RKO (cell line): Measurements from ENCODE around the gene MAP2K2.
"Not testable (repeated sequence)": the region's sequence is repeated elsewhere in the genome, so short reads cannot be mapped to it uniquely, and the experiment has no call there.

Experiments
- DNase-seq: peaks from one replicate; pipeline ENCODE4 v3.0.0-alpha.2; 2016; ENCODE audit warnings: low spot score

The MAP2K2 gene

DNA sequence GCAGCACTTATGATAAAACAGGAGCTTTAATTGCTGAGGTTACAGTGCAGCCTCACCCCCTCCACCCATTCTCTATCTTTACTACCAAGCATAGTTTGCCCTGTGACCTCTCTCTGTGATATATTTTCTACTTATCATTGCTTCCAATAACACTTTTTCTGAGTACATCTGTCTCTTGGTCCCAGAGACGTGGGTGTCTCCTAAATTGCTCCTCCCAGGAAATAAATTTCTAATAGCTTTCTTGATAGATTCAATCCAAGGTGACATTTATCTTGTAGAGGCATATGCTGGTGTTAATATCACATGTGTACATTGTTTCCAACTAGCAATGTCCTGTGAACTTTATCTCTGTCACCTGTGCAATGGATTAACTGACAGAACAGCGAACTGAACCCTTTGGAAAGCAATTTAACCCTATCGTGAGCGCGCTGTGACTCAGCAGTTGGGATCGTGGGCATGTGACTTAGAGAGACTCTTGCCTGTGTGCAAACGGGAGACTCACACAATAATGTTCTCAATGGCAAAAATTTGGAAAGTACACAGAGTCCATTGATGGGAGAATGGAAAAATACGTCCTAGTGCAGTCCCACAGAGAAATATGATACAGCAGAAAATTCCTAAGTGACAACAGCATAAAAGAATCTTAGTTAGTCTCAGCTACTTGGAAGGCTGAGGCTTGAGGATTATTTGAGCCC is 7.0 kb upstream of the MAP2K2 start:
- peak; percentile 53 for DNase-seq

GRCh38 chr19:4129050-4129449 is 5.1 kb upstream of the MAP2K2 start:
- DNase-seq = not testable (repeated sequence)

DNA sequence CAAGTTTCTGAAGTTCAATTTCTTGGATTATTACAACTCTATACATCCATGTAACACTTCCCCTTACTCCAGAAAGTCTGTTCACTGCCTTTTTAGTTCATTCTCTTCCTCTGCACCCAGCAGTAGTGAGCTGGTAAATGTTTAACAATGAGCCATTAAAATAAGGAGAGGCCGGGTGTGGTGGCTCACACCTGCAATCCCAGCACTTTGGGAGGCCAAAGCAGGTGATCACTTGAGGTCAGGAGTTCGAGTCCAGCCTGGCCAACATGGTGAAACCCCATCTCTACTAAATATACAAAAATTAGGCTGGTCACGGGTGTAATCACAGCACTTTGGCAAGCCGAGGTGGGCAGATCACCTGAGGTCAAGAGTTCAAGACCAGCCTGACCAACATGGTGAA is 3.4 kb upstream of the MAP2K2 start:
- not testable (repeated sequence) for DNase-seq

DNA sequence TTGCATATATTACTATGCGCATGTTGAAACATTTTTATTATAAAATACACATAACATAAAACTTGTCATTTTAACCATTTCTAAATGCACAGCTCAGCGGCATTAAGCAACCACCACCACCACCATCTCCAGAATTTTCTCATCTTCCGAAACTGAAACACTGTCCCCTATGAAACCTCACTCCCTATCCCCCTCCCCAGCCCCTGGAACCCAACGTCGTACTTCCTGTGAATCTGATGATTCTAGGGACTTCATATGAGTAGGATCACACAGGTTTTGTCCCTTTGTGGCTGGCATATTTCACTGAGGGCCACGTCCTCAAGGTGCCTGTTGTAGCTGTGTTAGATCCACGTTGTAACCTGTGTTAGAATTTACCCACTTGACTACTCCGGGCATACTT is 716 bp upstream of the MAP2K2 start:
- no peak for DNase-seq

DNA sequence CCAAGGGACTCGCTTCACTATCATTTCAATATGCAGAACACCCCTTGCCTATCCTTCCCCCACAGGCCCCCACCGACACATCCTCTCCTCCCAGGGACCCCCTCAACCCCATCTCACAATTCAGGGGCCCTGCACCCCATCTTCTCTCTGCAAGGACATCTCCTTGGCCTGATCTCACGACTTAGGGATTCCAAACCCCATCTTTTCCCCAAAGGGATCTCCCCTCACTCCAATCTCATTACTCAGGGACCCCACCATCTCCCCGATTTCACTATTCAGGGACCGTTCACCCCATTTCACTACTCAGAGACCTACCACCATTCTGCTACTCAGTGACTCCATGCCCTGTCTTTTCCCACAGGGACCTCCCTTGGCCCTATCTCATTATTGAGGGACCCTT is 1.4 kb downstream of the MAP2K2 start:
- no peak for DNase-seq

DNA sequence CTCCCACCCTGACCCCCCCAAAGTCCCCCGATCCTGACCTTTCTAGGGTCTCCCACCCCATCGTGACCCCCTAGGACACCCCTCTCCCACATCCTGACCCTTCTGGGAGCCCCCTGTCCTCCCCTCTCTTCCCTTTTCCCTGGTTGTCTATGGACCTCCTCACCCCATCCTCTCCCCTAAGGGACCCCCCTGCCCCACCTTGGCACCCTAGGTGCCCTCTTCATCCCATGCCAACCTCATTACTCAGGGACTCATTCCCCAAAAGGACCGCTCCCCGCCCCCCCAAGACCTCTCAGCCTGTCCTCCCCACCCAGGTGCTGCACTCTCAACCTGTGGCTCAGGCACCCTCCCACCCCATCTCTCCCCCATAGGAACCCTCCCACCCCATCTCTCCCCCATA is 2.1 kb downstream of the MAP2K2 start:
- no peak for DNase-seq

- no peak for DNase-seq
Observed at GRCh38 chr19:4121273-4121612, 2.7 kb downstream of the MAP2K2 start.

GRCh38 chr19:4120559-4121272 is 3.2 kb downstream of the MAP2K2 start:
- DNase-seq = no peak

DNA sequence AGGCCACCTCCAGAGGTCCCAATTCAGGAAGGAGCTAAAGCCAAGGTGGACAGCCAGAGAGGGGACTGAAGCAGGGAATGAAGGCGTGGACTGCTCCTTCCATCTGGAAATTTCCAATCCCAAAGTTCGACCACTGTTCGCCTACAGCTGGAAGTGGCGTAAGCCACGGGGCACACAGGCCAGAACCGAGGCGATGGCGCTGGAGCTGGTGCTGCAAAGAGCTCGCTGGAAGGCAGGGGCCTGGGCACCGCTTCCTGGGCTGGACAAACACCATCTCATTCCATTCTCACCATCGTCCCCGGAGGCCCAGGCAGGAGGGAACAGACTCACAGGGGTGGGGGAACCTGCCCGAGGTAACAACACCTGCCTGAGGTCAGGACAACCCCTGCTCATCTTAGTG is 4.2 kb downstream of the MAP2K2 start:
- DNase-seq = no peak

- no peak for DNase-seq
Observed at GRCh38 chr19:4115818-4116385, 8.0 kb downstream of the MAP2K2 start.

DNA sequence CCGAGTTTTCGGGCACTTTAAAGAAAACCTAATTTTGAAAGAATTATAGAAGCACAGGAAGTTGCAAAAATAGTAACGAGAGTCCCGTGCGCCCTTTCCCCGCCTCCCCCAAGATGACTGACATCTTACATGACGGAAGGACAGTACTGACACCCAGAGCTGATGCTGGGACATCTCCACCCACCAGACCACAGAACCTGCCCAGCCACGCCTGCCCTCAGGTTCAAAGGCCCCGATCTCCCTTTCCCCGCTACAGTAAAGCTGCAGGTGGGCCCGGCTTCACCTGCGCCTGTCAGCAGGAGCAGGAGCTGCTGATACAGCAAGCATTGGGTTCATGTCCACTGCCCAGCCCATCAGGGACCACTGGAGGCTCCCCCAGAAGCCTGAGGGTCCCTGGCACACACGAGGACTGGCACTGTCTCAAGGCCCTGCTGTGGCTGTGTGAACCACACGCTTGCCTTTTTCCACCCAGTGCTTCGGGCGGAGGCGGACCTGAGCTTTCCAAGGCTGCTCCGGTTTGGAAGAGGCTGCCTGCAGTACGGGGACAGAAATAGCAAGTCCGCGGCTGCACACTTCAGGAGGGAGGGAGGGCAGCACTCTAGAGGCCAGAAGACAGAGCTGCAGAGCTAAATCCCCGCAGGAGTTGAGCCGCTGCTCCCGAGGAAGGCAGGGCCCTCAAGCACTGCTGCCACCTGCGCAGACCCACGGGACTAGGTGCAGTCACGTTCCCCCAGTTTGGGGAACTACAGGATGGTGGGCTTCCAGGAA is 8.7 kb downstream of the MAP2K2 start:
- no peak for DNase-seq

GRCh38 chr19:4114181-4114580 is 9.7 kb downstream of the MAP2K2 start:
- no peak for DNase-seq

DNA sequence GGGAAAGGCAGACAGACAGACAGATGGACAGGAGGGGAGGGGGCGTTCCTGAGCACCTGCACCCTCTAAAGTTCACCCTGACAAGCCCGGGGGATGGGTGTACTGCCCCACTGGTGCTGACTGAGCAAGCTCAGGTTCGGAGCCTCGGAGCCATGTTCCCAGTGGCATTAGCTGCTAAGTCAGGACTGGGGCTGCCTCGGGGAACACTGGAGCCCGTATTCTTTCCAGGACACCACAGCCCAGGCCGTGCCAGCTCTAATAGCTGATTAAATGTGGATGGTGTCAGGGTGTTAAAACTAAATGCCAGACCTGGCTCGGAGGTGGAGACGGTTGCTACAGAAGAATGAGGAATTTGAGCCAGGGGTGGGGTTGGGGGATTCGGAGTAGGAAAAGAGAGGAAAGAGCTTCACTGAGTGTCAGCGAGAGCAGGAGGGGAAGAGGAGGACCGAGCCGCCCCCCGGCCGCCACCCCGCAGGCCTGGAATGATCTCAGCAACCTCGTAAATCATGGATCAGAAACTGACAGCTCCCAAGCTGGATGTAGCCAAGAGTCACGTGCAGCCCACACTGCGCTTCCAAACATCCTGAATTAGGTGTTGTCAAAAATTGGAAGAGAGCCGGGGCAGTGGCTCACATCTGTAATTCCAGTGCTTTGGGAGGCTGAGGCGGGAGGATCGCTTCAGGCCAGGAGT is 10.4 kb downstream of the MAP2K2 start:
- DNase-seq = no peak

- DNase-seq = no peak
Observed at GRCh38 chr19:4112367-4112766, 11.6 kb downstream of the MAP2K2 start.

DNA sequence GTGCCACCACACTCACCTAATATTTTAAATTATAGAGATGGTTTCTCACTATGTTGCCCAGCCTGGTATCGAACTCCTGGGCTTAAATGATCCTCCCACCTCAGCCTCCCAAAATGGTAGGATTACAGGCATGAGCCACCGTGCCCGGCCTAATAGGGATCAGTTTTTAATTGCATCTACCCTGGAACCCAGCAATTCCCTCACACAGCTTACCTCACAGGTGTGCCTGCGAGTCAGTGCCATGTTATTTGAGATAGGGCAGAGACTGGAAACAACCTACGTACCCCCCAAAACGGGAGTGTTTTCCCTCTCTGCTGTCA is 14.3 kb downstream of the MAP2K2 start:
- no peak for DNase-seq

GRCh38 chr19:4108767-4109625 is 14.9 kb downstream of the MAP2K2 start:
- DNase-seq = no peak

DNA sequence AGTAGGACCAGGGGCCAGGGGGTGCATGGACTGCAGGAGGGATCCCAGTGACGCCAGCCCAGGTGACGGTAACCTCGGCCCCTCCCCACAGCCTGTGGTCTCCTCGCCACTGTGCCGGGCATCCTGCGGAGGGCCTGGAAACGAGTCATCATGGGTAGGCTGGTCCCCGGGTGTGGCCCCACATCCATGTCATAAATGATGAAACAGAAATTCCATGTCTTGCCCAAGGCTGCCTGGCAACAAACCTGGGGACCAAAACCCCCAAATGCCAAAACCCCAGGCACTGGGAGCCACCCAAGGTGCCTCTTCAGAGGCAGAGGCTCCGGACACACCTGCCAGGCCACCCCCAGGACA is 20.9 kb downstream of the MAP2K2 start:
- no peak for DNase-seq

- DNase-seq = no peak
Observed at GRCh38 chr19:4102339-4103079, 21.4 kb downstream of the MAP2K2 start.

DNA sequence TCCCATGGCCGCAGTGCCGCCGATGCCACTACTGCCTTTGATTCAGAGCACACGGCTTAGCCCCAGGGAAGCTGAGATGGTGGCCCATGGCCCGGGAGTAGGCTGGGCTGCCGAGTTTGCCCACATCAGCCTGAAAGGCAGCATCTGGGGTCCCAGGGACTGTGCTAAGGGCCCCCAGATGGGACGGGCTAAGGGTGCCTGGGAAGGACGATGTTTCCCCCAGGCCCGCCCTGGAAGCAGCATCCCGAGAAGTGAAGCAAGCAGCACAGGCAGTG is 22.5 kb downstream of the MAP2K2 start:
- DNase-seq = no peak

- DNase-seq = no peak
Observed at GRCh38 chr19:4100647-4101495, 23.1 kb downstream of the MAP2K2 start.
